DMS153 treated with DMSO at 0.1 percent for 48 hours (cell line): ENCODE data around the gene OR51G1.
"Not testable (repeated sequence)": the region's sequence is repeated elsewhere in the genome, so short reads cannot be mapped to it uniquely, and the experiment has no call there.

ENCODE experiments used
- DNase-seq: peaks from one replicate; lab custom pipeline; 2025; ENCODE audit not compliant: unreplicated experiment; lab: John Stamatoyannopoulos, UW

Gene OR51G1, protein sequence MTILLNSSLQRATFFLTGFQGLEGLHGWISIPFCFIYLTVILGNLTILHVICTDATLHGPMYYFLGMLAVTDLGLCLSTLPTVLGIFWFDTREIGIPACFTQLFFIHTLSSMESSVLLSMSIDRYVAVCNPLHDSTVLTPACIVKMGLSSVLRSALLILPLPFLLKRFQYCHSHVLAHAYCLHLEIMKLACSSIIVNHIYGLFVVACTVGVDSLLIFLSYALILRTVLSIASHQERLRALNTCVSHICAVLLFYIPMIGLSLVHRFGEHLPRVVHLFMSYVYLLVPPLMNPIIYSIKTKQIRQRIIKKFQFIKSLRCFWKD

DNA sequence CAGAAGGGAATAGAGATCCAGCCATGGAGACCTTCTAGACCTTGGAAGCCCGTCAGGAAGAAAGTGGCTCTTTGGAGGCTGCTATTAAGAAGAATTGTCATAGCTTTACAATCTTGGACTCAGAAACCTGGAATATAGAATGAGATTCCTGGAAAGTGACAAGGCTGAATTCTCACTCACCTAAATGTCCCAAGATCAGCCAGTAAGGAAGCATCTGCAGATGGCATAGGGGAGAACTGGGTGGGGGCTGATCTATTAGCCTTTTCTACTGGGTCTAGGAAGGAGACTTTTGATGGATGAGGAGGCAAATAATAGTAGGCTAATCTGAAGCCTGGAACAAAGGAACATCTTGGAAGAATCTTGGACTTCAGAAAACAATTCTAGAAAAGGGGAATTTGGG is at the start of gene OR51G1:
Gene OR51G1 (minus strand): TSS at position 101 of the 400 bp plus-strand sequence. CDS start 0 bp downstream, at position 101.
- no peak for DNase-seq

DNA sequence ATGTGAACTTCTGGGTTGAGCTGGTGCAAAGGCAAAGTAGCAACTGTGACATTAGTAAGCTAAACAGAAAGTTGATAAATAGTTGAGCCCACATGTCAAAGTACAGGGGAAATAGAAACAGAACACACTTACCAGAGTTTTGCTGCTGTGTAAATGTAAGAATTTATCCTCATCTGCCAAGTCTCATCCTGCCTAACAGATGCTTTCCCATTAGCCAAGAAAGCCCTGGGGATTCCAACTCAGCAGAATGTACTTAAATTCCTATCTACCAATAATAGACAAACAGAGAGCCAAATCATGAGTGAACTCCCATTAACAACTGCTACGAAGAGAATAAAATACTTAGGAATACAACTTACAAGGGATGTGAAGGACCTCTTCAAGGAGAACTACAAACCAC is 38.7 kb upstream of the OR51G1 start:
- DNase-seq: no peak

DNA sequence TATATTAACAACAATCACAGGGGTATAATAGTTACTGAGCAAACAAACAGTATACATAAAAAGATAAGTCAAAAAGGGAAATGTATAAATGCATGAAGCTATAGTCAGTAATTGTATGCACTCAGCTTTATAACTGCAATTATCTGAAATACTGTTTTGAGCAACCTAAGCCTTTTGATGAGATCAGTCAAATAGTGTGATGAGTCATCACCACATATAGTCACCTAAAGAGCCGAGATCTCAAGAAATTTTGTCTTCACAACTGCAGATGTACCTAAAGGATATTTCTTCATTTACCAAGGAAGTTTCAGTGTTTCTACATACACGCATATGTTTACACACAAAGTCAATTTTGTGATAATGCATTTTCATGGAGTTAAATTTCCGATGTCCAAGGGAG is 36.7 kb upstream of the OR51G1 start:
- DNase-seq: no peak

DNA sequence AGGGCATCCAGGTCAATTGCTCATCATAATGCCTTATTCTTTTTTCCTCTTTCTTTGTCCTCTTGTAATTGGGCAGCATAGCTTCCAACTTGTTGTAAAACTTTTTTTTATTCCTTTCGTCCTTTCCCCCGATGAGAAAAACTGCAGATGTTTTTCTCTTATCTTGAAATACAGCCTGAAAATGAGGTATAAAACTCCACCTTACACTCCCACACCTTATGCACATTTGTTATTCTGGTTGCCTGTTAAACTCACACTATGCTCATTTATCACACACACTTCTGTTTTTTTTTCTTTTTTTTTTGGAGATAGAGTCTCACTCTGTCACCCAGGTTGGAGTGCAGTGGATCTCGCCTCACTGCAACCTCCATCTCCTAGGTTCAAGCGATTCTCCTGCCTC is 33.3 kb upstream of the OR51G1 start:
- no peak for DNase-seq

DNA sequence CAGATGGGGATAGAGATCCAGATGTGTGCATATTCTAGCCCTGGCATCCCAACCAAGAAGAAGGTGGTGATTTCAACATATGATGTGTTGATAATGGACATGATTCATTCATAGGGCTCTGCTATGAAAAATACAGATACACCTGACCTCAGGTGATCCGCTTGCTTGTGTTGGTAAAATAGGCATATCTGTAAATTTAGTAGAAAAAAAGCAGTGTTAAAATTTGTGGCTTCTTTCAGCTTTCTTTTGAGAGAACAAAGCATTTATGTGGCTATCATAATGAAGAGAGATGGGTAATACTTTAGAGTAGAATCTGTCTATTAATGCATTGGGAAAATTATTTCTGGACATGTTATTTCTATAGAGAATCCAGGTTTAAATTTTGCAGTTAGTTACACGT is 31.5 kb upstream of the OR51G1 start, which contains the start of gene OR51A2:
Gene OR51A2 (minus strand): TSS at position 101 of the 400 bp plus-strand sequence. CDS start 0 bp downstream, at position 101.
- not testable (repeated sequence) for DNase-seq

DNA sequence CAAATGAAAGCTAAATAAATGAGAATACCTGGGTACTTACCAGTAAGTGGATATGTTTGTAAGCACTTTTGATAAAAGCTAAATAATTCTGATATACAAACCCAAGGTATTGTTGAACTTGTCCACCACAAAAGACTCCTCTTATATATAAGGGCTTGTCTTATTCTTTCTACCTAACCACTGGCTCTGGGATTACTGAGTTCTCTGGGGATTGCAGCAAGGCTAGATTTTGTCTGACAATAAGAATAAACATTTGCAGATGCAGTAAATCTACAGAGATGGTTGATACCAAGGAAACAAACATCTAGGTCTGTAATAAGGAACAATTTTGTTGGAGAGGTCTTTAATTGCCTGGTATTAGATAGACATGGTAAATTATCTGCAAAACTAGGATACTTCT is 23.4 kb upstream of the OR51G1 start, which contains the start of gene OR51A4:
Gene OR51A4 (minus strand): TSS at position 101 of the 400 bp plus-strand sequence. CDS start 505 bp downstream, outside the sequence.
- DNase-seq: no peak

DNA sequence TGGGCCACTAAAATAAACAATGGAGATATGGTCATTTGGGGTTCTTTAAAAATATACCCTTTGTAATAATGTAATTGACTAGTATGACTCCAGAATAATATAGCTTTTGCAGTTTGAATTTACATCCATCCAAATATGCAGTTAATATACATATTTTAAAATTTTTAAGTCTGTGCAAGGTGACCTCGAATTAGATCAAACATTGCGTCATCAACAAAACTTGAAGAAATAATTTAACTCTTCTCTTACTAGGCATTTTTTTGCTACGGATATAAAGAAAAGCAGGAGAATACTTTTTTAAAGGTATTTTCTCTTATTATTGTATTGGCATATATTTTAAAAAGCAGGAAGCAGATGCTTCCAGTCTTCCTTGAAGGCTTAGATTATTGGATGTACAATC is 12.6 kb upstream of the OR51G1 start:
- no peak for DNase-seq

DNA sequence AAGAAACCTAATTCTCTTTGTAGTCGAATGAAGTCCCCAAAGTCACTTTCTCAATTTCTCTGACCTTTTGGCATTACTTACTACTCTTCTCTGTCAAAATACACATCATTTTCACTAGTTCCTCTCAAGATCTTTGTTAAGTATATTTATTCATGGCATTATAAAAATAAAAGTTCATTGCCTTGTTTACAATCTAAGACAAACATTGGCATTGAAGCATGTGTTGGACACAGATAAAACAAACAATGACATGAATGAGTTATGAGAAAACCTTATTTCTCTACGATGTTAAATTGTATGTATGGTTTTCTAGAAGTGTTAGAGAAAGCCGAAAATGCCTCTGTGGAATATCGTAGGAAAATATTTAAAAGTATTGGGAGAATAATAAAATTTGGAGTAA is 8.6 kb upstream of the OR51G1 start:
- no peak for DNase-seq

DNA sequence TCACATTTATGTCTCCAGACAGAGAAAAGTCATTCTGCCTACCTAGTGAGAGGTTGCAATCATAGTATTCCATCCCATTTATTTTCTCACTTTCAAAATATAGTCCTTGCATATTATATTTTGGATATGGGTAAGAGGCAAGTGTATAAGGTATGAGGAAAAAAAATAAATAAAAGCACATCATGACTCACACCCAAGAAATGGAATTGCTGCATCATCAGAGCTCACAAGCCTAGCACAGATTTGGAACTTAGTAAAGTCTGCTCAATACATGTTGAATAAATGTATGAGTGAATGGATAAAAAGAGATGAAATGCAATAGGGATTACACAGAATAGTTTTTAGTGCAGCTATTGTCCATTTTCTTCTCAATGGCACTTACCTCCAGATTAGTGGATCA is 2.5 kb upstream of the OR51G1 start:
- no peak for DNase-seq

DNA sequence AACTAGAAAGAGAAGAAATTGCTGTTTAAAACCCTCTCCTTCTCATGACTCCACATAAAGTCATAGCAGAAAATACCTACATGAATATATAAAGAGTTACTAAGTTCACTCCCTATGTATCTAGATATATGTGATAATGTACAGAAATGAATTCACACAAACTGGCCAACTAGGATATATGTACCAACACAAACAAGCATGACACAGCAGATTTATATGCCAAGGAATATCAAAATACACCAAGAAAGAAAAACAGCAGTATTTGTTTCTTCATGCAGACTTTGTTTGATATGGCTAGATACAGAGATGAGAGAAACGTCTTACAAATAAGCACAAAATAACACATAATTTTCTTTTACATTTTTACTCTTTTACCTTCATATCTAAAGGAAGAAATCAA is 1.8 kb downstream of the OR51G1 start:
- no peak for DNase-seq

DNA sequence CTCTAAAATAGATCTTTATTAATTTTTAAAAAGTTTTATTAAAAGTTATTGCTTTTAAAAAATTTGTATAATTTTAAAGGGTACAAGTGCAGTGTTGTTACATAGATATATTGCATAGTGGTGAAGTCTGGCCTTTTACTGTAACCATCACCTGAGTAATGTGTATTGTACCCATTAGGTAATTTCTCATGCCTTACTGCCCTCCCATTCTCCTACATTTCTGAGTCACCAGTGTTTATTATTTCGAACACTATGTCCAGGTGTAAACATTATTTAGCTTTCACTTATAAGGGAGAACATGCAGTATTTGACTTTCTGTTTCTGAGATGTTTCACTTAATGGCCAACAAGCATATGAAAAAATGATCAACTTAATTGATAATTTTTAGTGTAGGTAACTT is 2.3 kb downstream of the OR51G1 start:
- DNase-seq: no peak

DNA sequence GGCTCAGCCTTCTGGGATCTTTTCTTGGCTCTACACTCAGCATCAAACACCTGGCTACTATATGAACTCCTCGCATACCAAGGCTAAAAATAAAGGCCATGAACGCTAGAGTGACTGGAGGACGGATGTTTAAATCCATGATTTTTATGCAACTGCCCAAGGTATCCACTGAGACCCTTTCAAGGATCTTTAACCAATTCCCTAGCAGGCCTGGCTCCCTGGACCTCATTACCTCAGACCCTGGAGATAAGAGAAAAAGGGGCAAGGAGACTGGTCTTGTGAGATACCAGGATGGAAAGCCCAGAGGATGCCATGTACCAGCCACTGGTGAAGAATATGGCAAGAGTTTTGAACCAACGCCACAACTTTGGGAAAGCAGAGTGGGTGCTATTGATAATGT is 4.9 kb downstream of the OR51G1 start, which contains the start of gene OR51G2:
Gene OR51G2 (minus strand): TSS at position 101 of the 400 bp plus-strand sequence. CDS start 3,687 bp downstream, outside the sequence.
- no peak for DNase-seq

DNA sequence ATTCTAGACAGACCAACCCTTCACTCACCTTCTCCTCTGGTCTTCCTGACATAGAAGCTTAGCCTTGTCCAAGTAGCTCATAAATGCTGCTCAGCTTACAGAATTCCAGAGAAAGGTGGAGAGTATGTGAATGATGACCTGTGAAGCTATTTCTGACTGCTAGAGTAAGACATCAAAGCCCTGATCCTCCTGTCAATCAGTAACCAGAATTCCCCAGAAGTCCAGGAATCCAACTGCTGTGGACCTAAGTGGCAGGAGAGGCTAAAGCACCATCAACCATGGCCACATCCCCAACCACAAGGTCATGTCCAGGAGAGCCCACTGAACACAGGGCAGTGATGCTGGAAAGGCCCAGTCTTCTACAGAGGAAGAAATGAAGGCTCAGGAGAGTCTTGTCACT is 7.6 kb downstream of the OR51G1 start:
- no peak for DNase-seq

DNA sequence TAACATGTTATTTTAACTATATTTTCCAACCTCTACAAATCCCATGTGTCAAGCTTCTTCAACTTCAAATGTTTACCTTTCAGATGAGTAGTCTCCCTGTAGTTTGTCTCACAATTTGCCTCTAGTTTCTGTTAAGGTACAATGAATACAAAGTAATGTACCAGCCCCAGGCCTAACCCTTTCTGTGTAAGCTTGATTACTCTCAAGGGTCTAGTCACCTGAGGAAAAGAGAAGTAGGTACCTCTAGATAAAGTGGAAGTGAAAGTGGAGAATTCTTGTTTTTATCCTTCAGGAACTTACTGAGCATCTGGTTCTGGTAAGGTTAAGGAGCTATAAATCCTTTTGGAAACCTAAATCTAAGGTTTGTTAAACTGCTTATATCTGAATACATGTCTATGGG is 20.7 kb downstream of the OR51G1 start, which contains the start of gene OR51A7:
Gene OR51A7 (plus strand): TSS at position 300 of the 400 bp plus-strand sequence. CDS start 3,587 bp downstream, outside the sequence.
- no peak for DNase-seq

DNA sequence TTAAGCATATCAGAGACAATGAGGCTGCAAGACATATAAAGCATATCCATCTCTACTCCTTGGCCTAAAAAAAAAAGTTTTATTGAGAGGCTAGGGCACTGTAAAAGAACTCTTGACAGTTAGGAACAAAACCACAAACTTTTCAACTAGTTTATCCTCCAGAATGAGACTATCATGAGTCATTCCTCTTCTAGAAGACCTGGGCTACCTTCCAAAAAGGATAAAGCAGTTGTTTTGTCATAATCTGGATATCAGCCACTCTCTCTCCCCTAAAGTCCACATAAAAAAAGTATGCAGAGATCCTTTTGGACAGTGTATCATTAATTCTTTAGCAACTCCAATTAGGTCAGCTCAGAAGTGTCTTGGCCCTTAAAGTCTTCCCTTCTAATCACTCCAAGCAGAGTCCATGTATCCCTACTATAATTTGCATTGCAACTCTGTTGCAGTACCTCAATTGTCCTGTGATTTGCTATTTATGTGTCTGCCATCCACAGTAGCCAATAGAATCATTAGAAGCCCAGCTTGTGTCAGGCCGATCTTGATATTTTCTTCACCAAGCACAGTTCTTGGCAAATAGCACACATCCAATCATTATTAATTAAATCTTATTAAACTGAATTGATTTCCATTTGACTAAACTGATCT is 32.0 kb downstream of the OR51G1 start:
- no peak for DNase-seq

DNA sequence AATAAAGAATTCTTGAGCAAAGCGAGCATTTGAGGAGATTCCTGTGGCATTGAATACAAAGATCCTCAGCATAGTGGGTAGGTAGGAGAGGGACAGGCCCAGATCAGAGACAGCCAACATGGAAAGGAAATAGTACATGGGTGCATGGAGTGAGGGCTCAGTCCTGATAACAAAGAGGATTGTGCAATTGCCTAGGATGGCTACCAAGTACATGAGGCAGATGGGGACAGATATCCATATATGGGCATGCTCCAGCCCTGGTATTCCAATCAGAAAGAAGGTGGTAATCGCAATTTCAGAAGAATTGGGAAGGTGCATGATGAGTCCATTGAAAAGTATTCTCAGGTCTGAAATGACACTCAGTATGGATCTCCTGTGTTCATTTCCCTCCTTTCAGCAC is 33.9 kb downstream of the OR51G1 start:
- no peak for DNase-seq

DNA sequence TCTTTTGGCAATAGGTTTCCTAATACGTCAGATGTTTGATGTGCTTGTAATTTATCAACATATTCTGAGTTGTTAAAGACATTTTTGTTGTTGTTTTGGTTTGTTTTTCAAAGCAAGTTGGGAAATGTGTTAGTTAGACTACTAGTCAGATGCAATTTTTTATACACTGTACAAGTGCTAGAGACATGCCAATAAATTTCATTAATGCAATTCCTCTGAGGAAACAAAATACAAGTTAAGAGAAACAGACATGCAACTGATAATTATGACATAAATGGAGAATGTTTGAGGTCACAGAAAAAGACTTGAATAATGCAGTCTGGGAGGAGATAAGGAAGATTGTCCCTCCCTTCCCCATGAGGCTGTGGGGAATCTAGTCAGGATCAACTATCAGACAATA is 36.5 kb downstream of the OR51G1 start:
- no peak for DNase-seq

DNA sequence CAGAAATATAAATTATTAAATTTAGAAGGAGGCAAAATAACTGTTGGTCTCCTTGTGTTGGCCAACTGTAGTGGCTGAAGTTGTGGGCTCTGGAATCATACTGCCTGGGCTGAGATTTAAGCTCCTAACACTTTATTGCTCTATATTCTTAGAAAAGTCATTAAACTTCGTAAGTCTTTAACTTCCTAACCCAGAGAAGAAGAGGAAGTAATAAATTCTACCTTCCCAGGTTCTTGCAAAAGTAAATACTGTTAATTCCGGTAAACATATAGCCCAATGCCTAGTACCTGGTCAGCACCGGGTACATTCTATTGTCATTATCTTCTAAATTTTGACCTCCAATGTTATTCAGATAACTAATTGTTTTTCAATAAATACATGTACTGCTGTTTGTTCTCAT is 38.0 kb downstream of the OR51G1 start:
- no peak for DNase-seq

DNA sequence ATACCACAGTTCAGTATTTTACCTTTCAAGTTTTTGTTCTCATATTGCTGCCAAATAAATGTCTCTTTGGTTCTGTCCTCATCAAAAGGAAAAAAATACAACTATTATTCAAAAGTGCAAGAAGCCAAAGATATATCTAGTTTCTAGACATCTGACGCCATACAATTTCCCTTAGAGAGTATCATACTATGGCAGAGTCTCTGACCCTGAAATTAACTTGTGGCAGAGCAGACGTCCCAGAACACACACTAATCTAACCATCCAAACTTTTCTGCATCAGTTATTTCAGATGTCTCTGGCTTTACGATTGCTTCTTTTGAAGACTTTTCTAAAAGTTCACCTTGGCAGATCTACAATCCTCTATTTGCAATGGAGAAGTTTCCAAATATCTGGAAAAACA is 39.8 kb downstream of the OR51G1 start:
- DNase-seq: no peak

DNA sequence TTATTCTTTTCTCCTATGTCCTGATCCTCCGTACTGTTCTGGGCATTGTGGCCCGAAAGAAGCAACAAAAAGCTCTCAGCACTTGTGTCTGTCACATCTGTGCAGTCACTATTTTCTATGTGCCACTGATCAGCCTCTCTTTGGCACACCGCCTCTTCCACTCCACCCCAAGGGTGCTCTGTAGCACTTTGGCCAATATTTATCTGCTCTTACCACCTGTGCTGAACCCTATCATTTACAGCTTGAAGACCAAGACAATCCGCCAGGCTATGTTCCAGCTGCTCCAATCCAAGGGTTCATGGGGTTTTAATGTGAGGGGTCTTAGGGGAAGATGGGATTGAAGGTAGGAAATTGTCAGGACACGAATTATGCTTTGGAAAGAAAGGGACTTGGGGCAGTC is 41.6 kb downstream of the OR51G1 start:
- DNase-seq: no peak

DNA sequence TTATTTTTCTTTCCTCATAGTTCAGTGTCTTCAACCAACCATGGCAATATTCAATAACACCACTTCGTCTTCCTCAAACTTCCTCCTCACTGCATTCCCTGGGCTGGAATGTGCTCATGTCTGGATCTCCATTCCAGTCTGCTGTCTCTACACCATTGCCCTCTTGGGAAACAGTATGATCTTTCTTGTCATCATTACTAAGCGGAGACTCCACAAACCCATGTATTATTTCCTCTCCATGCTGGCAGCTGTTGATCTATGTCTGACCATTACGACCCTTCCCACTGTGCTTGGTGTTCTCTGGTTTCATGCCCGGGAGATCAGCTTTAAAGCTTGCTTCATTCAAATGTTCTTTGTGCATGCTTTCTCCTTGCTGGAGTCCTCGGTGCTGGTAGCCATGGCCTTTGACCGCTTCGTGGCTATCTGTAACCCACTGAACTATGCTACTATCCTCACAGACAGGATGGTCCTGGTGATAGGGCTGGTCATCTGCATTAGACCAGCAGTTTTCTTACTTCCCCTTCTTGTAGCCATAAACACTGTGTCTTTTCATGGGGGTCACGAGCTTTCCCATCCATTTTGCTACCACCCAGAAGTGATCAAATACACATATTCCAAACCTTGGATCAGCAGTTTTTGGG is 42.2 kb downstream of the OR51G1 start, which contains the start of gene OR51T1:
Gene OR51T1 (plus strand): TSS at position 41 of the 641 bp plus-strand sequence. CDS start 0 bp downstream, at position 41.
- DNase-seq: no peak

DNA sequence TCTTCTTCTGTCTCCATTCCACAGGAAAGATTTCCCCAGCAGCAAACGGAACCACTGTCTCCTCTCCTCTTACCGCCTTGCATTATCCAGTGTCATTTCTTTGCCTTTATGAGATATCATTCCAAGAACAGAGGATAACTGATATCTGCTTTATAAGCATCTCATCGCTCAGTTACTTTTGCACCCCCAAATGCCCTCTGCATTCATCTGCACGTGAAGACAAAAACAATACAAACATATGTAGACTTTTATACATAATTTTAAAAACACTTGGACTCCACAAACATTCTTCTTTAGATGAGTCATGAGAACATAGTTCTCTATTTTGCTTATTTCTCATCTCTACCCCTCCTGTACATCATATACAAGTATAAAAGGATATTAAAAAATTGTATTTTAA is 43.0 kb downstream of the OR51G1 start:
- no peak for DNase-seq
